Fibroblast of villous mesenchyme (primary cell): ENCODE measurements around the gene ADGB. TPM values are rescaled to one million over a fixed set of nuclear protein-coding genes. Genes with fewer than 3 reads are reported as not detected.

Source experiments
- DNase-seq: peaks from one replicate; pipeline ENCODE4 v3.0.0-alpha.2; 2010; ENCODE audit warnings: low read depth
- H3K4me3 ChIP-seq: 2 replicates; pipeline ENCODE4 v1.5.1; 2011; ENCODE audit warnings: low read depth, mild to moderate bottlenecking, low read length
- CTCF ChIP-seq: IDR thresholded peaks from 2 replicates; pipeline ENCODE4 v1.5.1; 2012; ENCODE audit warnings: low read depth, mild to moderate bottlenecking, low read length; ENCODE audit not compliant: insufficient read depth
- total RNA-seq: library from RNA; depleted of rRNA; stranded (reverse); fragments of >200 nt; gene quantifications from 2 replicates; pipeline ENCODE4 v1.2.3, GENCODE V29; 2012

Gene ADGB
- total RNA-seq, 1 donor, result not detected

GRCh38 chr6:146855889-146856288 is 257.1 kb downstream of the ADGB start:
- H3K4me3 ChIP-seq, result no peak overlapping the region
- TF ChIP-seq CTCF, result no peak

GRCh38 chr6:146856296-146856695 is 257.5 kb downstream of the ADGB start:
- no peak for TF ChIP-seq CTCF
- no peak overlapping the region for H3K4me3 ChIP-seq
- no peak for DNase-seq

More at GRCh38 chr6:146855889-146856288, 257.1 kb downstream of the ADGB start:
- DNase-seq, result no peak

- TF ChIP-seq CTCF, result peak; percentile 95
- peak; percentile 95 for DNase-seq
- peak overlapping the region; percentile 38 for H3K4me3 ChIP-seq
These were observed 258.6 kb downstream of the ADGB start for GRCh38 chr6:146857180-146857979.

- H3K4me3 ChIP-seq, result peak overlapping the region; percentile 38
- no peak for TF ChIP-seq CTCF
- DNase-seq, result peak; percentile 41
These were observed 259.2 kb downstream of the ADGB start for GRCh38 chr6:146857980-146858347.

- no peak for TF ChIP-seq CTCF
- no peak for DNase-seq
- no peak overlapping the region for H3K4me3 ChIP-seq
These were observed 260.4 kb downstream of the ADGB start for GRCh38 chr6:146859206-146859605.

GRCh38 chr6:146859795-146860495 is 261.2 kb downstream of the ADGB start:
- no peak overlapping the region for H3K4me3 ChIP-seq
- no peak for TF ChIP-seq CTCF
- DNase-seq, result no peak
